Stomach (tissue), 4 donors: ENCODE measurements around the gene LIMA1.

Experiments used
- EP300 ChIP-seq: sonication (generic); formaldehyde crosslinking; IDR thresholded peaks from one replicate; pipeline ENCODE4 v1.6.1; 2017; ENCODE audit warnings: antibody characterized with exemption
- POLR2A ChIP-seq, 4 donors: fragments of 450-650 bp; IDR thresholded peaks; one replicate each; pipeline ENCODE4 v1.6.1; 2016; ENCODE audit warnings: antibody characterized with exemption in 4 of 4, control low read depth in 2 of 4, mild to moderate bottlenecking in 1 of 4, moderate library complexity in 1 of 4
- TF ChIP-seq, protein P1 (sequence below), 7 experiments: fragments of 450-650 bp in 4 of 7; fragments of 200-600 bp in 3 of 7; sonication (generic) in 3 of 7; IDR thresholded peaks; one replicate each; pipeline ENCODE4 v1.5.1; 2016 to 2019; ENCODE audit warnings: antibody characterized with exemption in 7 of 7, control low read depth in 2 of 7, mild to moderate bottlenecking in 1 of 7

DNA sequence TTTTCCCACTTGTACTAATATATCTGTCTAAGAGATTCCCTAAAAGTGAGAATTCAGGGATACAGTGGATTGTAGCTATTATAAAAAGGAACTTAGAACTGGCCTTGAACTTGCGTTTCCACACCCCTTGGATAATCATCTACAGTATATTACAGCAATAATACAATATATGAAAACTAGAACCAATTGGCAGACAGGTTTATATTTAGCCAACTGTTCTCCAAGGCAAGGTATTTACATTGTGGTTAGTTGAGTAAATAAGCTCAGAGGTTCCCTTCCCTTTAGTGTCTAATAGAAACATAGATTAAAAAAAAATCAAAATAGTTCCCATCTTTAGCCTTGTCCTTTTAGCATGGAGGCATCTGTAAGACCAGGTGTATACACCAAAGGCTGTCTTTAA is 42.1 kb downstream of the LIMA1 start:
- TF ChIP-seq, protein P1, sequence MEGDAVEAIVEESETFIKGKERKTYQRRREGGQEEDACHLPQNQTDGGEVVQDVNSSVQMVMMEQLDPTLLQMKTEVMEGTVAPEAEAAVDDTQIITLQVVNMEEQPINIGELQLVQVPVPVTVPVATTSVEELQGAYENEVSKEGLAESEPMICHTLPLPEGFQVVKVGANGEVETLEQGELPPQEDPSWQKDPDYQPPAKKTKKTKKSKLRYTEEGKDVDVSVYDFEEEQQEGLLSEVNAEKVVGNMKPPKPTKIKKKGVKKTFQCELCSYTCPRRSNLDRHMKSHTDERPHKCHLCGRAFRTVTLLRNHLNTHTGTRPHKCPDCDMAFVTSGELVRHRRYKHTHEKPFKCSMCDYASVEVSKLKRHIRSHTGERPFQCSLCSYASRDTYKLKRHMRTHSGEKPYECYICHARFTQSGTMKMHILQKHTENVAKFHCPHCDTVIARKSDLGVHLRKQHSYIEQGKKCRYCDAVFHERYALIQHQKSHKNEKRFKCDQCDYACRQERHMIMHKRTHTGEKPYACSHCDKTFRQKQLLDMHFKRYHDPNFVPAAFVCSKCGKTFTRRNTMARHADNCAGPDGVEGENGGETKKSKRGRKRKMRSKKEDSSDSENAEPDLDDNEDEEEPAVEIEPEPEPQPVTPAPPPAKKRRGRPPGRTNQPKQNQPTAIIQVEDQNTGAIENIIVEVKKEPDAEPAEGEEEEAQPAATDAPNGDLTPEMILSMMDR (IDR thresholded peaks at IDR 0.05) = no peak
- no peak for TF ChIP-seq POLR2A (IDR thresholded peaks at IDR 0.05)
- TF ChIP-seq EP300 = no peak
